NCI-H2196 (cell line): Measurements from ENCODE around the gene RABAC1.
"Not testable (repeated sequence)": the region's sequence is repeated elsewhere in the genome, so short reads cannot be mapped to it uniquely, and the experiment has no call there.

Experiments used
- DNase-seq: peaks from one replicate; lab custom pipeline; 2025; ENCODE audit not compliant: unreplicated experiment; lab: John Stamatoyannopoulos, UW

The RABAC1 gene

GRCh38 chr19:41959056-41960053 lies at the start of gene RABAC1:
Gene RABAC1 (minus strand): TSS chr19:41959321. CDS start chr19:41959292, 29 bp downstream.
- DNase-seq: peak; percentile 92

GRCh38 chr19:42006569-42006968 lies 47.4 kb upstream of the RABAC1 start:
- DNase-seq: no peak

DNA sequence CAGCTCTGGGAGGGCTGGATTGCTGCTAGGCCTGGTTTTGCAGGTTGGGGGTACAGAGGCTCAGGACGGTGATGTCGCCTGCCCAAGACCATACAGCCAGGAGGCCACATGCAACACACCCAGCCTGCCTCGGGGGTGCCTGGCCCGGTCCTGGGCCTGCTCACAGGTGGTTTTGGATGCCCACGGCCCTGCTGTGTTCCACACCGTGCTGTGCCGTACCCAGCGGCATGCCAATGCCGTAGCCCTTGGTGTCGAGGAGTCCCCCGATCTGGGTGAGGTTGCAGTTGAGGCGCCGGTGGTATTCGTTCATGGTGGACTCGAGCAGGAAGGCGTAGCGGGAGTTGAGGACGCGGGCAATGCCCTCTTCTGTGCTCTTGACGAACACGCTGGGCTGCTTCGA lies 46.4 kb upstream of the RABAC1 start:
- DNase-seq: no peak

- DNase-seq: no peak
These were observed 44.6 kb upstream of the RABAC1 start for GRCh38 chr19:42003506-42004294.

GRCh38 chr19:41999878-42000208 lies 40.7 kb upstream of the RABAC1 start:
- DNase-seq: no peak

DNA sequence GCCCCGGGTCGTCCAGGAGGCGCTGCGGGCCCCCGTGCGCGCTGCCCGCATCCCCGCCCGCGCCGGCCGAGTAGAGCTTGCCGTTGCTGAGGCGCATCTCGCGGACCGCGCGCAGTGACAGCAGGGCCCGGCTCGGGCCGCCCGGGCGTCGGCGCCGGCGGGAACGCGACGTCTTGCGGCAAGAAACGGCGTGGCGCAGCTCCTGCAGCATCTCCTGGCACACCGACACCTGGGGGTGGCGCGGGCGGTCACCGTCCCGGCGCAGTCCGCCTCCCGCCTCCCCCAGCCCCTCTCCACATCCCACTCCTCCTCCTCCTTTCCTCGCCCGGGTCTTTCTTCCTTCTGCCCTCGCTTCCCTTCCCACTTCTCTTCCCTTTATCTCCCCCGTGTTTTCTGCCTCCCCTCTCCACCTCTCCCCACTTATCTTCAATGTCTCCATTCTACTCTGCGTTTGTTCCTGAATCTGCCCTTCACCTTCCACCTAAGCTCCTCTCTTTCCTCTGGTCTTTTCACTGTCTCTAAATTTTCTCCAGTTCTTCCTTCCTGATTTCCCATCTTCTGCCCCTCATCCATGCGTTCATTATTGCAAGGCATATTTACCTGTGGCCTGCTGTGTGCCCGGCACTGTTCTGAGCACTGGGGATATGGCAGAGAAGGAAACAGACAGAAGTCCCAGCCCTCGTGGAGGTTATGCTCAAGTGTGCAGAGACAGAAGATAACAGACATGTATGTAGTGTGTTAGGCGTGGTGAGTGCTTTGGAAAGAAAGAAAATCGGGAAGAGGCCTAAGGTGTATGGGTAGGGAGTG lies 40.2 kb upstream of the RABAC1 start:
- DNase-seq: peak; percentile 34

GRCh38 chr19:41998246-41999020 lies 39.3 kb upstream of the RABAC1 start:
- peak; percentile 85 for DNase-seq

- no peak for DNase-seq
These were observed 38.7 kb upstream of the RABAC1 start for GRCh38 chr19:41997851-41998229.

GRCh38 chr19:41997121-41997850 lies 38.2 kb upstream of the RABAC1 start:
- DNase-seq: no peak

GRCh38 chr19:41995959-41996797 lies 37.1 kb upstream of the RABAC1 start:
- DNase-seq: peak; percentile 78

GRCh38 chr19:41994994-41995958 lies 36.2 kb upstream of the RABAC1 start:
- no peak for DNase-seq

GRCh38 chr19:41994521-41994971 lies 35.4 kb upstream of the RABAC1 start:
- no peak for DNase-seq

- peak; percentile 84 for DNase-seq
These were observed 34.7 kb upstream of the RABAC1 start, which contains the start of gene ATP1A3 for GRCh38 chr19:41993612-41994483. Gene ATP1A3 (minus strand): TSS chr19:41994230. CDS start chr19:41994076, 154 bp downstream.

DNA sequence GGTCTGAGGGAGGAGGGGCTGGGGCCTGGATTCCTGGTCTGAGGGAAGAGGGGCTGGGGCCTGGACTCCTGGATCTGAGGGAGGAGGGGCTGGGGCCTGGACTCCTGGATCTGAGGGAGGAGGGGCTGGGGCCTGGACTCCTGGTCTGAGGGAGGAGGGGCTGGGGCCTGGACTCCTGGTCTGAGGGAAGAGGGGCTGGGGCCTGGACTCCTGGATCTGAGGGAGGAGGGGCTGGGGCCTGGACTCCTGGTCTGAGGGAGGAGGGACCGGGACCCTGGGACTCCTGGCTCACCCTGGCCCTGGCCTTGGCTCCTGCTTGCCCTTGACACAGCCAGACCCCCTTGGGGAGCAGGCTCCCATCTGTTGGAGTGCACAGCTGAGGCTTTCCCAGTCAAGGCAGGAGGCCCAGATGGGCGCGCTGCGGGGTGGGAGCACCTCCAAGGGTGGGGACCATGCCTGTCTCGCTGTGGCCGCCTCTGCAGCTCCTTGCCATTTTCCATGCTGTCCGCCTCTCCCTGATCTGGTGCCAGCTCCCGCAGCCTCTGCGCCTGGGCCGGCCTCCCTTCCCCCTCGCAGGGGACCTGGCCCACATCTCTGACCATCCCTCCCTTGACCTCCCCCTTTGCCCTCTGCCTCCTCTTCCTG lies 32.9 kb upstream of the RABAC1 start:
- not testable (repeated sequence) for DNase-seq

GRCh38 chr19:41991025-41991424 lies 31.9 kb upstream of the RABAC1 start:
- no peak for DNase-seq

DNA sequence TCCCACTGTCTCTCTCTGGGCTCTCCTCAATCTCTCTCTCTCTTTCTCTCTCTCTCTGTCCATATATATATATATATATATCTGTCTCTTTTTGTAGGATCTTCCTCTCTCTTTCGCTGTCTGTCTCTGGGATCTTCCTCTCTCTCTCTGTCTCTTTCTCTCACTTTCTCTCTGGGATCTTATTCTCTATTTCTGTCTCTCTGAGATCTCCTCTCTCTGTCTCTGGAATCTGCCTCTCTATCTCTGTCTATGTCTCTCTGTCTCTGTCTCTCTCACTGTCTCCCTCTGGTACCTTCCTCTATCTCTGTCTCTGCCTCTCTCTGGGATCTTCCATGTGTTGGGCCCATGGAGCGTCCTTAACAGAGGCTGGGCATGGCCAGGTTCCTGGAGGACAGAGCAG lies 31.5 kb upstream of the RABAC1 start:
- no peak for DNase-seq
